K562 (cell line): ENCODE measurements around the gene CCDC127. TPM values are rescaled to one million over a fixed set of nuclear protein-coding genes. Genes with fewer than 3 reads are reported as not detected.

Source experiments
- BACH1 ChIP-seq: fragments of 200-800 bp; sonication (Bioruptor generic); IDR thresholded peaks from 2 replicates; pipeline ENCODE4 v1.6.1; 2016; ENCODE audit warnings: missing genetic modification characterization, missing compliant biosample characterization
- DDX20 ChIP-seq: fragments of 450-650 bp; IDR thresholded peaks from 2 replicates; pipeline ENCODE4 v1.6.1; 2016; ENCODE audit warnings: missing genetic modification characterization, low read depth, mild to moderate bottlenecking, missing compliant biosample characterization, moderate library complexity
- GTF2E2 ChIP-seq: fragments of 200-800 bp; sonication (Bioruptor generic); IDR thresholded peaks from 2 replicates; pipeline ENCODE4 v1.6.1; 2016; ENCODE audit warnings: missing genetic modification characterization, missing compliant biosample characterization
- MAFF ChIP-seq: IDR thresholded peaks from 2 replicates; pipeline ENCODE4 v1.6.1; 2012; ENCODE audit warnings: low read length, improper control_type of control experiment
- RBM22 ChIP-seq: fragments of 200-400 bp; formaldehyde crosslinking; IDR thresholded peaks from 2 replicates; pipeline ENCODE4 v1.6.1; 2018; ENCODE audit warnings: low read length, low read depth; ENCODE audit not compliant: poor library complexity, severe bottlenecking
- SMARCE1 ChIP-seq: fragments of 450-650 bp; IDR thresholded peaks from 2 replicates; pipeline ENCODE4 v1.7.1; 2016; ENCODE audit warnings: mild to moderate bottlenecking
- ZC3H8 ChIP-seq: fragments of 450-650 bp; IDR thresholded peaks from 2 replicates; pipeline ENCODE4 v1.6.1; 2017
- ZKSCAN1 ChIP-seq: fragments of 150-350 bp; IDR thresholded peaks from 2 replicates; pipeline ENCODE4 v1.6.1; 2016; ENCODE audit warnings: low read depth, low read length
- ZNF232 ChIP-seq: sonication (generic); formaldehyde crosslinking; IDR thresholded peaks from 2 replicates; pipeline ENCODE4 v1.8.0; 2022; ENCODE audit warnings: mild to moderate bottlenecking, missing genetic modification reagents
- ZNF445 ChIP-seq: fragments of 250-450 bp; sonication (Bioruptor Pico); IDR thresholded peaks from 2 replicates; pipeline ENCODE4 v1.4.0; 2020; ENCODE audit warnings: low read depth, mild to moderate bottlenecking, moderate library complexity
- ZNF507 ChIP-seq: conservative IDR thresholded peaks from 2 replicates; pipeline ENCODE4 v1.6.1; 2017; ENCODE audit warnings: missing genetic modification characterization, missing compliant biosample characterization
- ZNF561 ChIP-seq: fragments of 450-650 bp; formaldehyde crosslinking; conservative IDR thresholded peaks from 2 replicates; pipeline ENCODE4 v1.4.0; 2020; ENCODE audit warnings: mild to moderate bottlenecking, moderate library complexity
- ZNF766 ChIP-seq: fragments of 200-800 bp; sonication (Bioruptor generic); conservative IDR thresholded peaks from 2 replicates; pipeline ENCODE4 v1.6.1; 2016; ENCODE audit warnings: missing genetic modification characterization, missing compliant biosample characterization
- polyA plus RNA-seq, 8 experiments: library from polyadenylated mRNA; depleted of rRNA in 4 of 8; stranded (reverse) in 5 of 8; unstranded in 3 of 8; fragments of >200 nt; fragmentation: Nextera tagmentation in 2 of 8; fragmentation: Illumina TruSeq in 1 of 8; extraction: Ambion mirVana in 2 of 8; extraction: Trizol in 1 of 8; gene quantifications; 2 replicates each; pipeline versions ENCODE4 v1.2.1 to v1.2.3, GENCODE V29; 2011 to 2014; ENCODE audit warnings: inconsistent platforms in 1 of 8, missing spikeins in 1 of 8
- total RNA-seq, 7 experiments: library from RNA; depleted of rRNA in 6 of 7; stranded (reverse); fragments of >200 nt in 6 of 7; fragmentation: Illumina TruSeq in 2 of 7; extraction: Trizol in 2 of 7; gene quantifications; 2 replicates each; pipeline versions ENCODE4 v1.2.1 to v1.2.3, GENCODE V29; 2011 to 2021; ENCODE audit warnings: low replicate concordance in 1 of 7
- TF ChIP-seq, protein P1 (sequence below): fragments of 250-450 bp; sonication (Bioruptor Pico); IDR thresholded peaks from 2 replicates; pipeline ENCODE4 v1.8.0; 2021; ENCODE audit warnings: borderline replicate concordance, mild to moderate bottlenecking, moderate library complexity; ENCODE audit not compliant: poor library complexity, severe bottlenecking
- TF ChIP-seq, protein P2 (sequence below): sonication (generic); formaldehyde crosslinking; IDR thresholded peaks from 2 replicates; pipeline ENCODE4 v1.8.0; 2022; ENCODE audit warnings: mild to moderate bottlenecking, missing genetic modification reagents
- TF ChIP-seq, protein P3 (sequence below): fragments of 250-450 bp; sonication (Bioruptor Pico); IDR thresholded peaks from 2 replicates; pipeline ENCODE4 v1.8.0; 2021; ENCODE audit warnings: mild to moderate bottlenecking, moderate library complexity
- TF ChIP-seq, protein P4 (sequence below), 2 experiments: fragments of 450-650 bp; IDR thresholded peaks; 2 replicates each; pipeline ENCODE4 v1.6.1; 2016; ENCODE audit warnings: mild to moderate bottlenecking in 2 of 2, borderline replicate concordance in 1 of 2, low read depth in 1 of 2, moderate library complexity in 1 of 2

The CCDC127 gene
- total and polyA plus RNA-seq, 9 of the 15 experiments (the other 6 are each of a cell fraction or from before 2014, with no cell fraction given): 2.7 to 4.5 (median 4.1) TPM

DNA sequence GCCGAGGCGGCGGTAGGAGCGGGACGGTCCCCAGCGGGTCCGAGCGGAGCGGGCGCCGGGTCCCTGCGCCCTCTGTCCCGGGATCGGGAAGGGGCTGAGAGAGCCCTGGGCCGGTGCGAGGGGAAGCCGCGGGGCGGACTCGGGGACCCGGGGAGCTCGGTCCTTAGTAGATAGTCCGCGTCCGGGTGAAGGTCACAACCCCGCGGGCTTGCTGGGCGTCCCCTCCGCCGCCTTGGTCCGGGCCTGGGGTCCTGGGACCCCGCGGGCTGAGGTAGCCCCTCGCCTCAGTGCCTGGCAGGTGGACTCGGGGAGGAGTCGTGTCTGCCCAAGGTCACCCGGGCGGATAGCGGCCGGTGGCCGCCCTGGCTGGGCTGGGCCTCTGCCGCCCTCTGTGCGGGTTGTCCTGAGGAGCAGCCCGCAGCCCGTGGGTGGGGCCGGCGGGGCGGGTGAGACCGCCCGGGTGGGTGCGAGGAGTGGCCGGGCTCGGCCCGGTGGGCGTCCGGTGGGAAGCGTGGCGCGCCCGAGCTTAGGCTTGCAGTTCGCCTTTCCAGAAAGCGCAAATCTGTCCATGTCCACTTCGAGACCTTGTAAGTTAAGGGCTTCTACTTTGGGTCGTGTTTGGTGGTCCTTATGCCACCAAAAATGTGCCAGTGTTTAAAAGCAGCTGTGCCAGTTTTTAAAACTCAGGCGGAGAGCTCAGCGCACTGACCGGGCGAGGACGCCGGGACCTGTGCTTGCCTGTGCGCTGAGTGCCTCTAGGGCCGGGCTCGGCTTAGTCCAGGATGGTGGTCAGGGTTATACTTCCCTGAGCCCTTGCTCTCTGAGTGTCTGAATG, 721 bp upstream of the CCDC127 start (continued):
- TF ChIP-seq, protein P1, sequence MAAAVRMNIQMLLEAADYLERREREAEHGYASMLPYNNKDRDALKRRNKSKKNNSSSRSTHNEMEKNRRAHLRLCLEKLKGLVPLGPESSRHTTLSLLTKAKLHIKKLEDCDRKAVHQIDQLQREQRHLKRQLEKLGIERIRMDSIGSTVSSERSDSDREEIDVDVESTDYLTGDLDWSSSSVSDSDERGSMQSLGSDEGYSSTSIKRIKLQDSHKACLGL (CRISPR knock-in tag): no peak
- TF ChIP-seq ZC3H8 (no peak), ZNF507 (tag) (no peak), MAFF (no peak), ZNF445 (CRISPR knock-in tag) (no peak), DDX20 (no peak), GTF2E2 (tag) (no peak), ZNF561 (no peak), SMARCE1 (no peak), ZNF766 (no peak), ZNF232 (CRISPR knock-in tag) (no peak), ZKSCAN1 (no peak), RBM22 (peak; percentile 64), BACH1 (no peak)
- TF ChIP-seq, protein P2, sequence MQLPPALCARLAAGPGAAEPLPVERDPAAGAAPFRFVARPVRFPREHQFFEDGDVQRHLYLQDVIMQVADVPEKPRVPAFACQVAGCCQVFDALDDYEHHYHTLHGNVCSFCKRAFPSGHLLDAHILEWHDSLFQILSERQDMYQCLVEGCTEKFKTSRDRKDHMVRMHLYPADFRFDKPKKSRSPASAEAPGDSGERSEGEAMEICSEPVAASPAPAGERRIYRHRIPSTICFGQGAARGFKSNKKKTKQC (CRISPR knock-in tag): no peak
- TF ChIP-seq, protein P3, sequence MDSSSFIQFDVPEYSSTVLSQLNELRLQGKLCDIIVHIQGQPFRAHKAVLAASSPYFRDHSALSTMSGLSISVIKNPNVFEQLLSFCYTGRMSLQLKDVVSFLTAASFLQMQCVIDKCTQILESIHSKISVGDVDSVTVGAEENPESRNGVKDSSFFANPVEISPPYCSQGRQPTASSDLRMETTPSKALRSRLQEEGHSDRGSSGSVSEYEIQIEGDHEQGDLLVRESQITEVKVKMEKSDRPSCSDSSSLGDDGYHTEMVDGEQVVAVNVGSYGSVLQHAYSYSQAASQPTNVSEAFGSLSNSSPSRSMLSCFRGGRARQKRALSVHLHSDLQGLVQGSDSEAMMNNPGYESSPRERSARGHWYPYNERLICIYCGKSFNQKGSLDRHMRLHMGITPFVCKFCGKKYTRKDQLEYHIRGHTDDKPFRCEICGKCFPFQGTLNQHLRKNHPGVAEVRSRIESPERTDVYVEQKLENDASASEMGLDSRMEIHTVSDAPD (CRISPR knock-in tag): no peak
- TF ChIP-seq, protein P4, sequence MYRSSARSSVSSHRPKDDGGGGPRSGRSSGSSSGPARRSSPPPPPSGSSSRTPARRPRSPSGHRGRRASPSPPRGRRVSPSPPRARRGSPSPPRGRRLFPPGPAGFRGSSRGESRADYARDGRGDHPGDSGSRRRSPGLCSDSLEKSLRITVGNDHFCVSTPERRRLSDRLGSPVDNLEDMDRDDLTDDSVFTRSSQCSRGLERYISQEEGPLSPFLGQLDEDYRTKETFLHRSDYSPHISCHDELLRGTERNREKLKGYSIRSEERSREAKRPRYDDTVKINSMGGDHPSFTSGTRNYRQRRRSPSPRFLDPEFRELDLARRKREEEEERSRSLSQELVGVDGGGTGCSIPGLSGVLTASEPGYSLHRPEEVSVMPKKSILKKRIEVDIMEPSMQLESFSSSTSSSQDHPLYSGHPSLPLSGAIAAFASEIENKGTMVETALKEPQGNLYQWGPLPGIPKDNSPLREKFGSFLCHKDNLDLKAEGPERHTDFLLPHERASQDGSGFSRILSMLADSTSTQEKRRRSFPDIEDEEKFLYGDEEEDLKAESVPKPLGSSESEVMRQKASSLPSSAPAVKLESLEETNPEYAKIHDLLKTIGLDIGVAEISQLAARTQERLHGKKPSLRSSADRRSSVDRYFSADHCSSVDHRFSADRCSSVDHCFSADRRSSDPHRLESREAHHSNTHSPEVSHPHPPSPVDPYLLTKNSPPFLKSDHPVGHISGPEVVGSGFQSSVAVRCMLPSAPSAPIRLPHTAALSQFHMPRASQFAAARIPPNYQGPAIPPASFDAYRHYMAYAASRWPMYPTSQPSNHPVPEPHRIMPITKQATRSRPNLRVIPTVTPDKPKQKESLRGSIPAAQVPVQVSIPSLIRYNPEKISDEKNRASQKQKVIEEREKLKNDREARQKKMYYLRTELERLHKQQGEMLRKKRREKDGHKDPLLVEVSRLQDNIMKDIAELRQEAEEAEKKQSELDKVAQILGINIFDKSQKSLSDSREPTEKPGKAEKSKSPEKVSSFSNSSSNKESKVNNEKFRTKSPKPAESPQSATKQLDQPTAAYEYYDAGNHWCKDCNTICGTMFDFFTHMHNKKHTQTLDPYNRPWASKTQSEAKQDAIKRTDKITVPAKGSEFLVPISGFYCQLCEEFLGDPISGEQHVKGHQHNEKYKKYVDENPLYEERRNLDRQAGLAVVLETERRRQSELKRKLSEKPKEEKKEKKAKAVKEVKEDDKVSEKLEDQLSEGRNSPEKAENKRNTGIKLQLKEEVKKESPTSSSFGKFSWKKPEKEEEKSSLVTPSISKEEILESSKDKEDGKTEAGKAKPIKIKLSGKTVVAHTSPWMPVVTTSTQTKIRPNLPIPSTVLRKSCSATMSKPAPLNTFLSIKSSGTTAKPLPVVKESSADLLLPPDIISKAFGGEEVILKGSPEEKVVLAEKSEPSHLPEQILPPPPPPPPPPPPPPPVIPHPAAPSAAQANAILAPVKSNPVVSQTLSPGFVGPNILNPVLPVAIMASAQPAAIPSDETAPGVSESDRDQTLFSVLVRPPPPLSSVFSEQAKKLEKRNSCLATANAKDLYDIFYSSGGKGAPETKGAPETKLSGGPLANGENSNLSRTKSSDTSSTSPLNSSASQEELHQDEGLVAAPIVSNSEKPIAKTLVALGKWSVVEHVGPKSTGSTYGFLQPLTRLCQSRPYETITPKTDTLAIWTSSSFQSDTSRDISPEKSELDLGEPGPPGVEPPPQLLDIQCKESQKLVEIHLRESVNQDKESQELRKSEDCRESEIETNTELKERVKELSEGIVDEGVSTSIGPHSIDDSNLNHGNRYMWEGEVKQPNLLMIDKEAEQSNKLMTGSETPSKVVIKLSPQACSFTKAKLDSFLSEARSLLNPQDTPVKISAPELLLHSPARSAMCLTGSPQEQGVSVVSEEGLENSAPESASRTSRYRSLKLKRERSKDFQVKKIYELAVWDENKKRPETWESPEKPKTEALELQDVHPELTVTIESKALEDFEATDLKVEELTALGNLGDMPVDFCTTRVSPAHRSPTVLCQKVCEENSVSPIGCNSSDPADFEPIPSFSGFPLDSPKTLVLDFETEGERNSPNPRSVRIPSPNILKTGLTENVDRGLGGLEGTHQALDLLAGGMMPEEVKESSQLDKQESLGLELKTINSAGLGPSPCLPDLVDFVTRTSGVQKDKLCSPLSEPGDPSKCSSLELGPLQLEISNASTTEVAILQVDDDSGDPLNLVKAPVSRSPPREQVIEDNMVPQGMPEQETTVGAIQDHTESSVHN (IDR thresholded peaks at IDR 0.05; ENCODE audit: borderline replicate concordance in 1 of 2, low read depth in 1 of 2): no peak
